HFFc6 (cell line): Measurements from ENCODE around the gene COX10. TPM values are rescaled to one million over a fixed set of nuclear protein-coding genes. Genes with fewer than 3 reads are reported as not detected.
"Not testable (repeated sequence)": the region's sequence is repeated elsewhere in the genome, so short reads cannot be mapped to it uniquely, and the experiment has no call there.

ENCODE experiments used
- DNase-seq: peaks from one replicate; pipeline ENCODE4 v3.0.0-alpha.2; 2018
- H3K27ac Mint-ChIP-seq: 2 replicates; pipeline ENCODE4 v1.8.0; 2020; ENCODE audit warnings: mild to moderate bottlenecking, mixed read lengths
- H3K27me3 Mint-ChIP-seq: 2 replicates; pipeline ENCODE4 v1.8.0; 2021; ENCODE audit warnings: mild to moderate bottlenecking, moderate library complexity, mixed read lengths; ENCODE audit not compliant: insufficient read depth
- H3K36me3 Mint-ChIP-seq: 2 replicates; pipeline ENCODE4 v1.8.0; 2021; ENCODE audit warnings: low read depth, mixed read lengths
- H3K4me1 Mint-ChIP-seq: 2 replicates; pipeline ENCODE4 v1.8.0; 2020; ENCODE audit warnings: low read depth, mixed read lengths
- H3K4me3 Mint-ChIP-seq: 2 replicates; pipeline ENCODE4 v1.8.0; 2020; ENCODE audit warnings: mild to moderate bottlenecking, moderate library complexity, mixed read lengths
- H3K9me3 Mint-ChIP-seq: 2 replicates; pipeline ENCODE4 v1.8.0; 2020; ENCODE audit warnings: mild to moderate bottlenecking, mixed read lengths
- CTCF ChIP-seq: fragments of 200-600 bp; sonication (generic); IDR thresholded peaks from 2 replicates; pipeline ENCODE4 v1.5.0; 2021; ENCODE audit warnings: antibody characterized with exemption, mild to moderate bottlenecking
- total RNA-seq, 6 experiments: library from RNA; stranded (reverse); fragmentation: NEBNext Ultra II Directional; extraction: Animal tissue kit (Norgen Biotek cat#: 25700); gene quantifications; 2 replicates in 1 of 6; 3 replicates in 5 of 6; pipeline ENCODE4 v1.2.3, GENCODE V29; 2021

The COX10 gene
- total RNA-seq, 6 experiments from 2014 or later: 12.2 to 16.2 (median 14.8) TPM

GRCh38 chr17:14239271-14239670 is 170.0 kb downstream of the COX10 start:
- not testable (repeated sequence) for H3K27ac Mint-ChIP-seq, H3K36me3 Mint-ChIP-seq, H3K27me3 Mint-ChIP-seq, H3K4me1 Mint-ChIP-seq, H3K9me3 Mint-ChIP-seq, DNase-seq, H3K4me3 Mint-ChIP-seq

GRCh38 chr17:14245002-14245401 is 175.7 kb downstream of the COX10 start:
- no peak for TF ChIP-seq CTCF
- no peak for DNase-seq
- Mint-ChIP-seq H3K4me1 (no peaks in the 10 kb centered on the region), H3K36me3 (no peaks in the 10 kb centered on the region), H3K9me3 (no peaks in the 10 kb centered on the region), H3K27me3 (no peaks in the 10 kb centered on the region; the same call in 1 of the 2 replicates), H3K27ac (no peak overlapping the region), H3K4me3 (no peak overlapping the region)

GRCh38 chr17:14245629-14246028 is 176.3 kb downstream of the COX10 start:
- H3K4me1 Mint-ChIP-seq: no peaks in the 10 kb centered on the region
- H3K4me3 Mint-ChIP-seq: no peak overlapping the region
- H3K36me3 Mint-ChIP-seq: no peaks in the 10 kb centered on the region
- H3K27me3 Mint-ChIP-seq: no peaks in the 10 kb centered on the region; the same call in 1 of the 2 replicates
- no peak for DNase-seq
- no peak overlapping the region for H3K27ac Mint-ChIP-seq
- no peak for TF ChIP-seq CTCF
- no peaks in the 10 kb centered on the region for H3K9me3 Mint-ChIP-seq

Other genes with a start within 250 kb of the COX10 start
- not detected for gene CDRT15, start 167.4 kb downstream of the COX10 start, total RNA-seq
- 10 to 100 TPM; 18.3 to 24.6 (median 22.3) TPM for gene HS3ST3B1, start 231.6 kb downstream of the COX10 start, total RNA-seq